ENCODE measurements around the gene SLC9A9. TPM values are rescaled to one million over a fixed set of nuclear protein-coding genes. Genes with fewer than 3 reads are reported as not detected.

SLC9A9 gene
- total RNA-seq, 2 donors from 2014 or later, result 29.6 to 60.1 TPM

GRCh38 chr3:143375698-143376097 lies 472.6 kb downstream of the SLC9A9 start:
- no peak for TF ChIP-seq CTCF (IDR thresholded peaks at IDR 0.05)
- Histone ChIP-seq H3K27ac (no peak overlapping the region), H3K4me1 (ENCODE audit: control insufficient read depth in 1 of 2, low read depth in 2 of 2) (no peaks in the 10 kb centered on the region), H3K9me3 (no peaks in the 10 kb centered on the region), H3K36me3 (no peaks in the 10 kb centered on the region), H3K27me3 (replicated peaks; ENCODE audit: insufficient read depth) (no peaks in the 10 kb centered on the region), H3K4me3 (no peak overlapping the region)
- ATAC-seq (ENCODE audit: insufficient number of reproducible peaks, low FRiP score, low read depth) (no peak), DNase-seq (ENCODE audit: low spot score) (no peak)

GRCh38 chr3:143367171-143367570 lies 481.1 kb downstream of the SLC9A9 start:
- Histone ChIP-seq H3K27me3 (replicated peaks; ENCODE audit: insufficient read depth) (no peaks in the 10 kb centered on the region), H3K36me3 (no peaks in the 10 kb centered on the region), H3K4me1 (ENCODE audit: control insufficient read depth in 1 of 2, low read depth in 2 of 2) (no peaks in the 10 kb centered on the region), H3K9me3 (no peaks in the 10 kb centered on the region), H3K4me3 (no peak overlapping the region), H3K27ac (no peak overlapping the region)
- TF ChIP-seq CTCF (IDR thresholded peaks at IDR 0.05), result no peak
- DNase-seq (ENCODE audit: low spot score) (no peak), ATAC-seq (ENCODE audit: insufficient number of reproducible peaks, low FRiP score, low read depth) (no peak)

- H3K36me3 ChIP-seq, result no peaks in the 10 kb centered on the region
- TF ChIP-seq CTCF (IDR thresholded peaks at IDR 0.05), result no peak
- DNase-seq (ENCODE audit: low spot score) (no peak), ATAC-seq (ENCODE audit: insufficient number of reproducible peaks, low FRiP score, low read depth) (no peak)
- H3K27me3 ChIP-seq (replicated peaks; ENCODE audit: insufficient read depth), result no peaks in the 10 kb centered on the region
- H3K4me1 ChIP-seq (ENCODE audit: control insufficient read depth in 1 of 2, low read depth in 2 of 2), result no peaks in the 10 kb centered on the region
- H3K27ac ChIP-seq, result no peak overlapping the region
- no peaks in the 10 kb centered on the region for H3K9me3 ChIP-seq
- H3K4me3 ChIP-seq, result no peak overlapping the region
Observed at GRCh38 chr3:143366672-143367071, 481.6 kb downstream of the SLC9A9 start.

- DNase-seq (ENCODE audit: low spot score) (no peak), ATAC-seq (ENCODE audit: insufficient number of reproducible peaks, low FRiP score, low read depth) (no peak)
- TF ChIP-seq CTCF (IDR thresholded peaks at IDR 0.05), result no peak
- Histone ChIP-seq H3K27me3 (replicated peaks; ENCODE audit: insufficient read depth) (no peaks in the 10 kb centered on the region), H3K9me3 (no peaks in the 10 kb centered on the region), H3K36me3 (no peaks in the 10 kb centered on the region), H3K4me3 (no peak overlapping the region), H3K4me1 (ENCODE audit: control insufficient read depth in 1 of 2, low read depth in 2 of 2) (no peaks in the 10 kb centered on the region), H3K27ac (no peak overlapping the region)
Observed at GRCh38 chr3:143363949-143364348, 484.3 kb downstream of the SLC9A9 start.

- Histone ChIP-seq H3K36me3 (no peaks in the 10 kb centered on the region), H3K4me1 (ENCODE audit: control insufficient read depth in 1 of 2, low read depth in 2 of 2) (no peaks in the 10 kb centered on the region), H3K9me3 (no peaks in the 10 kb centered on the region), H3K27me3 (replicated peaks; ENCODE audit: insufficient read depth) (no peaks in the 10 kb centered on the region), H3K27ac (no peak overlapping the region), H3K4me3 (no peak overlapping the region)
- ATAC-seq (ENCODE audit: insufficient number of reproducible peaks, low FRiP score, low read depth), result no peak
- no peak for TF ChIP-seq CTCF (IDR thresholded peaks at IDR 0.05)
- no peak for DNase-seq (ENCODE audit: low spot score)
Observed at GRCh38 chr3:143363276-143363675, 485.0 kb downstream of the SLC9A9 start.
